GM12891 (cell line): Measurements from ENCODE around the gene PPFIA1.

ENCODE experiments used
- POLR2A ChIP-seq: IDR thresholded peaks from 2 replicates; pipeline ENCODE4 v1.6.1; 2011; ENCODE audit warnings: low read depth, low read length, control low read depth
- POLR2AphosphoS5 ChIP-seq: IDR thresholded peaks from 2 replicates; pipeline ENCODE4 v1.6.1; 2011; ENCODE audit warnings: low read depth, low read length, control low read depth
- SPI1 ChIP-seq: IDR thresholded peaks from 2 replicates; pipeline ENCODE4 v1.6.1; 2011; ENCODE audit warnings: low read depth, low read length, control low read depth
- TAF1 ChIP-seq: IDR thresholded peaks from 2 replicates; pipeline ENCODE4 v1.6.1; 2011; ENCODE audit warnings: low read depth, low read length, control low read depth

DNA sequence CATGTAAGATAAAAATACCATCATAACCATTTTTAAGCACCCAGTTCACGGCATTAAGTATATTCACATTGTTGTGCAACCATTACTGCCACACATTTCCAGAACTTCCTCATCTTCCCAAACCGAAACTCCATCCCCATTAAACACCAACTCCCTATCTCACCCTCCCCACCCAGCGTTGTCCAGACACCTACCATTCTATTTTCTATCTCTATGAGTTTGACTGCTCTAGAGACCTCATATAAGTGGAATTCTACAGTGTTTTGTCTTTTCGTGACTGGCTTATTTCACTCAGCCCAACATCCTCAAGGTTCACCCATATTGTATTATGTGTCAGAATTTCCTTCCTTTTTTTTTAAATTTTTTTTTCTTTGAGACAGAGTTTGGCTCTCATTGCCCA lies 45.2 kb downstream of the PPFIA1 start:
- TF ChIP-seq POLR2A = no peak
- no peak for TF ChIP-seq POLR2AphosphoS5
- no peak for TF ChIP-seq TAF1
- TF ChIP-seq SPI1 = no peak
